Prostate gland (tissue), 2 donors: Measurements from ENCODE around the gene NPBWR2.

Experiments
- POLR2A ChIP-seq: fragments of 450-650 bp; IDR thresholded peaks from one replicate; pipeline ENCODE4 v1.6.1; 2016; ENCODE audit warnings: antibody characterized with exemption, mild to moderate bottlenecking
- TF ChIP-seq, protein P1 (sequence below), 4 experiments: fragments of 200-600 bp in 2 of 4; fragments of 450-650 bp in 2 of 4; sonication (generic) in 2 of 4; IDR thresholded peaks; 1 replicate in 3 of 4; 2 replicates in 1 of 4; pipeline ENCODE4 v1.5.1; 2016 to 2019; ENCODE audit warnings: antibody characterized with exemption in 4 of 4, mild to moderate bottlenecking in 2 of 4, moderate library complexity in 2 of 4

DNA sequence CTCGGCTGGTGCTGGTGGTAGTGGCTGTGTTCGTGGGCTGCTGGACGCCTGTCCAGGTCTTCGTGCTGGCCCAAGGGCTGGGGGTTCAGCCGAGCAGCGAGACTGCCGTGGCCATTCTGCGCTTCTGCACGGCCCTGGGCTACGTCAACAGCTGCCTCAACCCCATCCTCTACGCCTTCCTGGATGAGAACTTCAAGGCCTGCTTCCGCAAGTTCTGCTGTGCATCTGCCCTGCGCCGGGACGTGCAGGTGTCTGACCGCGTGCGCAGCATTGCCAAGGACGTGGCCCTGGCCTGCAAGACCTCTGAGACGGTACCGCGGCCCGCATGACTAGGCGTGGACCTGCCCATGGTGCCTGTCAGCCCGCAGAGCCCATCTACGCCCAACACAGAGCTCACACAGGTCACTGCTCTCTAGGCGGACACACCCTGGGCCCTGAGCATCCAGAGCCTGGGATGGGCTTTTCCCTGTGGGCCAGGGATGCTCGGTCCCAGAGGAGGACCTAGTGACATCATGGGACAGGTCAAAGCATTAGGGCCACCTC is 8.8 kb downstream of the NPBWR2 start:
- TF ChIP-seq, protein P1, sequence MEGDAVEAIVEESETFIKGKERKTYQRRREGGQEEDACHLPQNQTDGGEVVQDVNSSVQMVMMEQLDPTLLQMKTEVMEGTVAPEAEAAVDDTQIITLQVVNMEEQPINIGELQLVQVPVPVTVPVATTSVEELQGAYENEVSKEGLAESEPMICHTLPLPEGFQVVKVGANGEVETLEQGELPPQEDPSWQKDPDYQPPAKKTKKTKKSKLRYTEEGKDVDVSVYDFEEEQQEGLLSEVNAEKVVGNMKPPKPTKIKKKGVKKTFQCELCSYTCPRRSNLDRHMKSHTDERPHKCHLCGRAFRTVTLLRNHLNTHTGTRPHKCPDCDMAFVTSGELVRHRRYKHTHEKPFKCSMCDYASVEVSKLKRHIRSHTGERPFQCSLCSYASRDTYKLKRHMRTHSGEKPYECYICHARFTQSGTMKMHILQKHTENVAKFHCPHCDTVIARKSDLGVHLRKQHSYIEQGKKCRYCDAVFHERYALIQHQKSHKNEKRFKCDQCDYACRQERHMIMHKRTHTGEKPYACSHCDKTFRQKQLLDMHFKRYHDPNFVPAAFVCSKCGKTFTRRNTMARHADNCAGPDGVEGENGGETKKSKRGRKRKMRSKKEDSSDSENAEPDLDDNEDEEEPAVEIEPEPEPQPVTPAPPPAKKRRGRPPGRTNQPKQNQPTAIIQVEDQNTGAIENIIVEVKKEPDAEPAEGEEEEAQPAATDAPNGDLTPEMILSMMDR (IDR thresholded peaks at IDR 0.05) = no peak
- no peak for TF ChIP-seq POLR2A
